Activated T-helper 2 cell treated with anti-CD3 and anti-CD28 coated beads, Interferon-gamma antibody, Interleukin-2, Interleukin-4, amounts not matched to agents 10 μg/mL and 5 μg/mL and 100 μg/mL, durations not matched to agents 14 hours and 24 hours and 36 hours (primary cell): ENCODE measurements around the gene CCDC191. TPM values are rescaled to one million over a fixed set of nuclear protein-coding genes. Genes with fewer than 3 reads are reported as not detected.

Experiments
- DNase-seq: peaks from one replicate; pipeline ENCODE4 v3.0.0; 2021; ENCODE audit warnings: low spot score
- H3K27ac Mint-ChIP-seq: one replicate; pipeline ENCODE4 v1.8.0; 2021; ENCODE audit warnings: mixed read lengths
- H3K27me3 Mint-ChIP-seq: one replicate; pipeline ENCODE4 v1.8.0; 2021; ENCODE audit warnings: low read depth, mixed read lengths
- H3K36me3 Mint-ChIP-seq: one replicate; pipeline ENCODE4 v1.8.0; 2021; ENCODE audit warnings: low read depth, mixed read lengths
- H3K4me1 Mint-ChIP-seq: one replicate; pipeline ENCODE4 v1.8.0; 2021; ENCODE audit warnings: low read depth, mixed read lengths
- H3K4me3 Mint-ChIP-seq: one replicate; pipeline ENCODE4 v1.8.0; 2021; ENCODE audit warnings: low read depth, mild to moderate bottlenecking, moderate library complexity, mixed read lengths
- H3K9me3 Mint-ChIP-seq: one replicate; pipeline ENCODE4 v1.8.0; 2021; ENCODE audit warnings: mixed read lengths
- intact Hi-C: fragments of 100-400 bp; cut with micrococcal nuclease; formaldehyde crosslinking; loops from one replicate; pipeline ENCODE4 v1.15.1; 2023
- total RNA-seq: library from RNA; stranded (reverse); gene quantifications from 2 replicates; pipeline ENCODE4 v1.2.3, GENCODE V29; 2022

The CCDC191 gene
- total RNA-seq, 1 donor from 2014 or later = 0.68 TPM

DNA sequence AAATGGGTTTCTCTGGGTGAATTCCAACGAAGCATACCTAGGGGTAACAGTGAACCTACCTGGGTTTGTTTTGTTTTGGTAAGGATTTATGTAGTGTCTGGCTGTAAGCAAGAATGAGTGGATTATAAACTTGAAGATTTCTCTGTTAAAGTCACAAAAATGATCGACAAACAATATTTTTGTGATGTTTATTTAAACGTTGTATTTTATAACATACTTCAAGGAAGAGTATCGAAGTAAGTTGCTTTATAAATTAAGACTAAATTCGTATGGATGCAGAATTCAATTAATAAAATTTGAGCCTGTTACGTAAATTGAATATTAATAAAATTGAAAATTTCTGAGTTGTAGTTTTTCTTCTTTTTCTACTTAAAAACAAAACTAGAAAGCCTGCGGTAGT is 109.5 kb downstream of the CCDC191 start:
- Mint-ChIP-seq H3K27ac (no peak overlapping the region), H3K9me3 (no peaks in the 10 kb centered on the region), H3K27me3 (peaks cover 57% of the 10 kb centered on the region), H3K4me3 (peak overlapping the region; percentile 75), H3K36me3 (no peaks in the 10 kb centered on the region), H3K4me1 (peaks cover 7% of the 10 kb centered on the region)
- DNase-seq = no peak
- intact Hi-C loops = loop anchor here (2.0 to 5.0 kb wide), 4 partner anchors 110 to 275 kb away; partner anchors contain the start of genes CCDC191, QTRT2 and USF3

GRCh38 chr3:113927556-113927955 is 128.8 kb downstream of the CCDC191 start:
- Mint-ChIP-seq H3K36me3 (no peaks in the 10 kb centered on the region), H3K9me3 (peaks cover 26% of the 10 kb centered on the region), H3K27ac (no peak overlapping the region), H3K4me1 (no peaks in the 10 kb centered on the region), H3K27me3 (peaks cover 4% of the 10 kb centered on the region), H3K4me3 (no peak overlapping the region)
- intact Hi-C loops = no loop called here
- no peak for DNase-seq

DNA sequence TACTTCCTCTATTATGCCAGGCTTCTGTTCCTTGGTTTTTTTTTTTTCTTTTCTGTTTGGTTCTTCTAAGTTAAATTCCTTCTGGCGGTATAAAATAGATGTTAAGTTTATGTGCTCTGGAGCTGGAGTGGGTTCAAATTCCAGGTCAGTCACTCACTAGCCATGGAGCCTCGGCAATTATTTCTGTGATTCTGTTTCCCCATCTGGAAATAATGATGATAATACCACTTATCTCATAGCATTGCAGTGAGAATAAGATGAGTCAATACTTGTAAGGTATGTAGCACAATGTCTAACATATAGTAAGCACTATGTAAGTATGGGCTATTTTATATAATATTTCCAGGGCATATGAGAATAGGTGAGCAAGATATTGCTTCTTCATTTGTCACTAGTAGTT is 141.7 kb downstream of the CCDC191 start:
- Mint-ChIP-seq H3K36me3 (no peaks in the 10 kb centered on the region), H3K4me3 (no peak overlapping the region), H3K27ac (no peak overlapping the region), H3K27me3 (peaks cover 7% of the 10 kb centered on the region), H3K9me3 (no peaks in the 10 kb centered on the region), H3K4me1 (peaks cover 5% of the 10 kb centered on the region)
- no peak for DNase-seq
- intact Hi-C loops = no loop called here

Other genes starting within 250 kb of the CCDC191 start
- gene GRAMD1C, start 217.7 kb downstream of the CCDC191 start, total RNA-seq = 0.37 and 0.87 TPM in 2 replicates
- 2.6 and 2.9 TPM in 2 replicates for gene ZDHHC23, start 108.5 kb downstream of the CCDC191 start, total RNA-seq
- gene QTRT2, start 211 bp upstream of the CCDC191 start, total RNA-seq = 40.2 and 41.3 TPM in 2 replicates
- gene DRD3, start 122.5 kb upstream of the CCDC191 start, total RNA-seq = 0.11 TPM in 1 of 2 replicates, not detected in the other
- 0.64 and 0.74 TPM in 2 replicates for gene ZNF80, start 181.1 kb upstream of the CCDC191 start, total RNA-seq
- 6.3 and 6.7 TPM in 2 replicates for gene TIGIT, start 237.5 kb upstream of the CCDC191 start, total RNA-seq